Psoas muscle (tissue), 8 donors: ENCODE measurements around the gene WDR36. TPM values are rescaled to one million over a fixed set of nuclear protein-coding genes. Genes with fewer than 3 reads are reported as not detected.

ENCODE experiments used
- ATAC-seq, 4 donors: fragments of 200-7000 bp; cut with Tn5 transposase; one replicate each; pipeline ENCODE4 v1.9.1; 2020; ENCODE audit warnings: moderate library complexity in 3 of 4, mild to moderate bottlenecking in 2 of 4
- DNase-seq, 2 donors: peaks; one replicate each; pipeline ENCODE4 v3.0.0-alpha.2; 2020
- H3K27ac ChIP-seq: fragments of 200-600 bp; one replicate; pipeline ENCODE4 v1.8.0; 2022
- H3K27me3 ChIP-seq, 3 donors: fragments of 200-600 bp in 1 of 3; one replicate each; pipeline versions ENCODE4 v1.6.1 to v1.8.0; 2013 to 2022; ENCODE audit warnings: low read length in 2 of 3, mild to moderate bottlenecking in 2 of 3, moderate library complexity in 1 of 3; ENCODE audit not compliant: insufficient read depth in 3 of 3
- H3K36me3 ChIP-seq, 2 donors: fragments of 200-600 bp in 1 of 2; one replicate each; pipeline versions ENCODE4 v1.6.1 to v1.8.0; 2013 to 2022; ENCODE audit warnings: low read depth in 1 of 2, mild to moderate bottlenecking in 1 of 2, moderate library complexity in 1 of 2; ENCODE audit not compliant: insufficient read depth in 1 of 2
- H3K4me1 ChIP-seq: fragments of 200-600 bp; one replicate; pipeline ENCODE4 v1.8.0; 2022
- H3K4me3 ChIP-seq: fragments of 200-600 bp; one replicate; pipeline ENCODE4 v1.8.0; 2022; ENCODE audit warnings: mild to moderate bottlenecking
- H3K9me3 ChIP-seq: fragments of 200-600 bp; one replicate; pipeline ENCODE4 v1.8.0; 2022
- WGBS, 3 donors: extraction: QIAGEN DNeasy Blood & Tissue Kit; methylation state at CpG; one replicate each; pipeline versions ENCODE4 v1.1.6 to v1.1.7; 2013; 5-methylcytosine and 5-hydroxymethylcytosine counted together
- intact Hi-C, 2 donors: fragments of 100-400 bp; cut with DNase I; formaldehyde crosslinking; loops; one replicate each; pipeline versions ENCODE4 v1.11.0 to v1.14.2; 2022
- polyA plus RNA-seq, 3 donors: library from polyadenylated mRNA; stranded (reverse); fragments of 200-250 nt; gene quantifications; one replicate each; pipeline ENCODE4 v1.2.3, GENCODE V29; 2013
- total RNA-seq, 4 donors: library from RNA; stranded (reverse); fragmentation: NEBNext Ultra II Directional in 2 of 4; extraction: Animal tissue kit (Norgen Biotek cat#: 25700) in 2 of 4; gene quantifications; one replicate each; pipeline versions ENCODE4 v1.2.1 to v1.2.4, GENCODE V29; 2021 to 2023
- TF ChIP-seq, protein P1 (sequence below): fragments of 200-600 bp; IDR thresholded peaks from one replicate; pipeline ENCODE4 v1.8.0; 2022; ENCODE audit warnings: antibody characterized with exemption
- donor health status: healthy with polysubstance abuse.
- donor health status: DM: no; HTN: no; CAD: no; lungs with moderate emphysema.
- donor health status: Bipolar disorder and iron deficiency.
- donor health status: healthy.
- donor health status: DM: yes; HTN: yes; CAD: no.
- donor health status: DM: no; HTN: no; CAD: no.
- donor health status: DM: no; HTN: no; CAD: no.
- donor health status: DM: yes; HTN: yes; CAD: no.

Gene WDR36
- total and polyA plus RNA-seq, 7 donors, result 6.2 to 22.0 (median 13.2) TPM

- H3K4me1 ChIP-seq, result no peaks in the 10 kb centered on the region
- H3K27ac ChIP-seq, result no peak overlapping the region
- no peak for ATAC-seq
- H3K27me3 ChIP-seq, result no peaks in the 10 kb centered on the region
- H3K9me3 ChIP-seq, result no peaks in the 10 kb centered on the region
- TF ChIP-seq, protein P1, sequence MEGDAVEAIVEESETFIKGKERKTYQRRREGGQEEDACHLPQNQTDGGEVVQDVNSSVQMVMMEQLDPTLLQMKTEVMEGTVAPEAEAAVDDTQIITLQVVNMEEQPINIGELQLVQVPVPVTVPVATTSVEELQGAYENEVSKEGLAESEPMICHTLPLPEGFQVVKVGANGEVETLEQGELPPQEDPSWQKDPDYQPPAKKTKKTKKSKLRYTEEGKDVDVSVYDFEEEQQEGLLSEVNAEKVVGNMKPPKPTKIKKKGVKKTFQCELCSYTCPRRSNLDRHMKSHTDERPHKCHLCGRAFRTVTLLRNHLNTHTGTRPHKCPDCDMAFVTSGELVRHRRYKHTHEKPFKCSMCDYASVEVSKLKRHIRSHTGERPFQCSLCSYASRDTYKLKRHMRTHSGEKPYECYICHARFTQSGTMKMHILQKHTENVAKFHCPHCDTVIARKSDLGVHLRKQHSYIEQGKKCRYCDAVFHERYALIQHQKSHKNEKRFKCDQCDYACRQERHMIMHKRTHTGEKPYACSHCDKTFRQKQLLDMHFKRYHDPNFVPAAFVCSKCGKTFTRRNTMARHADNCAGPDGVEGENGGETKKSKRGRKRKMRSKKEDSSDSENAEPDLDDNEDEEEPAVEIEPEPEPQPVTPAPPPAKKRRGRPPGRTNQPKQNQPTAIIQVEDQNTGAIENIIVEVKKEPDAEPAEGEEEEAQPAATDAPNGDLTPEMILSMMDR, result no peak
- peaks cover 0 to 28% of the 10 kb centered on the region in 2 donors for H3K36me3 ChIP-seq
- WGBS, 3 donors, result 62 to 77% (median 74%) methylated on average over 2 of the region's 2 CpGs
- intact Hi-C loops, result no loop called here
- no peak overlapping the region for H3K4me3 ChIP-seq
- DNase-seq, result no peak
These were observed 39.2 kb downstream of the WDR36 start for GRCh38 chr5:111131356-111131755.

DNA sequence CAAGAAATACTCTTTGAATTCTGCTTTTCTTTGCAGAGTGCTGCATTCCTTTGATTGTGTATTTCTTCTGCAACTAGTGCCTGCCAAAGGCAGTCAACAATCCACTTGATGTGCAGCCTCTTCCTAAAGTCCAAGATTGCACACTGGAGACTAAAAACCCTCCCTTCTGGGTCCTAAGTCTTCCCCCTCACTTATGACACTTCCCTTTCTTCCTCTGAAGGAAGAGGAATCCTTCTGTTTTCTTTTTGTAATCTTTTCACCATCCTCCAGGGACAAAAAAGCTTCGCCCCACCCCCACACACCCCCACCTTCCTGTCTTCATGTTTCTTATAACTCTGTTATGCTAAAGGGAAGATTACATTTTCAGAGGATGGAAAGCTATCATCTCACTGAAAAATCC, 39.9 kb downstream of the WDR36 start:
- Histone ChIP-seq H3K4me3 (no peak overlapping the region), H3K36me3 (peaks cover 0 to 21% of the 10 kb centered on the region in 2 donors), H3K27me3 (no peaks in the 10 kb centered on the region), H3K4me1 (no peaks in the 10 kb centered on the region), H3K27ac (no peak overlapping the region), H3K9me3 (no peaks in the 10 kb centered on the region)
- TF ChIP-seq, protein P1, result no peak
- DNase-seq (no peak), ATAC-seq (no peak)
- intact Hi-C loops, result no loop called here
- WGBS, 3 donors, result 61 to 87% (median 68%) methylated on average over 1 of the region's 1 CpG

GRCh38 chr5:111132731-111133435, 40.7 kb downstream of the WDR36 start:
- Histone ChIP-seq H3K27ac (no peak overlapping the region), H3K27me3 (no peaks in the 10 kb centered on the region), H3K9me3 (no peaks in the 10 kb centered on the region), H3K4me1 (no peaks in the 10 kb centered on the region), H3K36me3 (peaks cover 0 to 13% of the 10 kb centered on the region in 2 donors), H3K4me3 (no peak overlapping the region)
- WGBS, 3 donors, result 75 to 82% (median 81%) methylated on average over 1 of the region's 1 CpG
- no peak for ATAC-seq
- intact Hi-C loops, result no loop called here
- TF ChIP-seq, protein P1, result no peak
- DNase-seq, result no peak

GRCh38 chr5:111133436-111133751, 41.2 kb downstream of the WDR36 start:
- intact Hi-C loops, result no loop called here
- Histone ChIP-seq H3K27ac (no peak overlapping the region), H3K4me1 (no peaks in the 10 kb centered on the region), H3K4me3 (no peak overlapping the region), H3K36me3 (peaks cover 0 to 8% of the 10 kb centered on the region in 2 donors), H3K9me3 (no peaks in the 10 kb centered on the region), H3K27me3 (no peaks in the 10 kb centered on the region)
- ATAC-seq, result peak in 1 of 4 donors; percentile 33
- 68 to 75% (median 75%) methylated on average over 1 of the region's 1 CpG for WGBS, 3 donors
- no peak for DNase-seq
- TF ChIP-seq, protein P1, result no peak

DNA sequence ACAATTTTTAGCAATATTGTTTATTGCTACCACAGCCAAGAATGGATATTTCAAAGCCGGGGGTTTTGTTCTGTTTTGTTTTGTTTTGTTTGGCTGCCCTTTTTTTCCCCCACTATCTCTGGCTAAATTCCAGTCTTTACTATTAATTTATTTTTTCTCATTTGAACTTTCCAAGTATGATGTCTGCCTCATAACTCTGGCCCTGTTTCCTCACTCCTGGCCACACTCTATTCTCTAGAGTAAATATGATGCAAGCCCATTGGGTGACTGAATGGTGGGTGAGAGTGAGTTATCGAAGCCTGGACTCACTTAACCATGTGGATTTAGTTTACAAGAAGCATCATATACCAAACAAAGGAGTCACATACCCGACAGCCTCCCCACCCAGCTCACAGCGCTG, 41.9 kb downstream of the WDR36 start:
- no peak for DNase-seq
- Histone ChIP-seq H3K4me3 (no peak overlapping the region), H3K4me1 (no peaks in the 10 kb centered on the region), H3K27ac (no peak overlapping the region), H3K27me3 (no peaks in the 10 kb centered on the region), H3K9me3 (no peaks in the 10 kb centered on the region), H3K36me3 (peaks cover 0 to under 1% of the 10 kb centered on the region in 2 donors)
- TF ChIP-seq, protein P1, result no peak
- intact Hi-C loops, result no loop called here
- ATAC-seq, result peak in 1 of 4 donors; percentile 19
- 46 to 62% (median 52%) methylated on average over 4 of the region's 4 CpGs for WGBS, 3 donors
